Activated CD4-positive, alpha-beta T cell treated with anti-CD3 and anti-CD28 coated beads, Interleukin-10, Interleukin-2, amounts not matched to agents 100 ng/mL and 50 ng/mL, durations not matched to agents 16 hours and 8 hours (primary cell): Measurements from ENCODE around the gene DEFB116.
"Not testable (repeated sequence)": the region's sequence is repeated elsewhere in the genome, so short reads cannot be mapped to it uniquely, and the experiment has no call there.

ENCODE experiments used
- DNase-seq: peaks from one replicate; pipeline ENCODE4 v3.0.0-alpha.2; 2020

DEFB116 gene

GRCh38 chr20:31308535-31309162, at the start of gene DEFB116:
DEFB116 (minus strand) TSS chr20:31308585; CDS start chr20:31308585, 0 bp downstream.
- DNase-seq: no peak

GRCh38 chr20:31355981-31356380, 47.6 kb upstream of the DEFB116 start:
- DNase-seq: no peak

GRCh38 chr20:31341470-31341869, 33.1 kb upstream of the DEFB116 start:
- DNase-seq: no peak

- DNase-seq: no peak
Observed at GRCh38 chr20:31330893-31331292, 22.5 kb upstream of the DEFB116 start.

GRCh38 chr20:31322504-31322903, 14.1 kb upstream of the DEFB116 start:
- no peak for DNase-seq

GRCh38 chr20:31284964-31285363, 23.4 kb downstream of the DEFB116 start:
- DNase-seq: not testable (repeated sequence)

GRCh38 chr20:31278178-31278577, 30.2 kb downstream of the DEFB116 start:
- no peak for DNase-seq

GRCh38 chr20:31274441-31274840, 33.9 kb downstream of the DEFB116 start:
- no peak for DNase-seq

DNA sequence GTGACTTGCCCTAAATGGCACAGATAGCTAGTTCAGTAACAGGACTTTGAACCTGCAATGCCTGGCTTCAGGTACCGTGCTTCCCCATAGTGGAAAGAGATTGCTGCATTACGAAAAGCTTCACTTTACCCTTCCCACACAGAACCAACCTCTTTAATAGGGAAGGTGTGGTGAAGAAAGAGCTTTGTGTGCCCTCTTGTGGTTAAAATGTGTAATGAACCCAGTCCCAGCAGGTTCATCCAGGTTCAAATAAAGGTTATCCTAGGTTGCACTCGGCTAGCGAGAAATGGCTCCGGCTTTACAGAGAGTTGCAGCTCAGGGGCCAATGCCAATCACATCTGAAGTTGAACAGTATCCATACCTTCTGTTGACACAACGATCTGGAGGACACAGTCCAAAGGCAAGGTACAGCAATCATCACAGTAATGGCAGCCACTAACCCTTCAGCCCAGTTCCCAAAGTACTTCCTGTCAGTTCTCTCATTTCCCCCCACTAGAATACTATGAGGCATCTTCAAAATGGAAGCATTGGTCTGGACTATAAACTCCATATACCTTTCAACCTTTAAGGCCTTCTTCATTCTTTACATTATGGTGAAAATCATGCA, 48.0 kb downstream of the DEFB116 start:
- DNase-seq: peak; percentile 20

DNA sequence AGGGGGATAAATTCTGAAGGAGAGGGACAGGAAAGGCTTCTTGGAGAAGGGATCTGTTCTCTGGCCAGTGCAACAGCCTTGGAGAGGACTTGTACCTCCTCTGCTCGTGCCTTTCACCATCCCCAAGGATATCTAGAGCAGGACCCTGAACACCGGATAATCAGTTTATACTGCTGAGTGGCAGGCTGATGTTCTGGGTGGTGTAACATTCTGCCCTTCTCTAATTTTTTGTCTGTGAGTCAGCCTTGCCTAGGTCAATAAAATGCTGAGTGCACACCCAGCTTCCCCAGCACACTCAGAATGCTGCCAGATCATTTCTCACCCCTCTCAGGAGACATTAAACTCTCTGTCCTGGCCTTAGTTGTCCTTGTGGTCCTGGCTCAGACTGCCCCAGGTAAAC, 51.0 kb downstream of the DEFB116 start, which contains the start of gene DEFB115:
Gene DEFB115 (plus strand): TSS at position 301 of the 400 bp plus-strand sequence. CDS start 0 bp downstream, at position 301.
- DNase-seq: no peak

DNA sequence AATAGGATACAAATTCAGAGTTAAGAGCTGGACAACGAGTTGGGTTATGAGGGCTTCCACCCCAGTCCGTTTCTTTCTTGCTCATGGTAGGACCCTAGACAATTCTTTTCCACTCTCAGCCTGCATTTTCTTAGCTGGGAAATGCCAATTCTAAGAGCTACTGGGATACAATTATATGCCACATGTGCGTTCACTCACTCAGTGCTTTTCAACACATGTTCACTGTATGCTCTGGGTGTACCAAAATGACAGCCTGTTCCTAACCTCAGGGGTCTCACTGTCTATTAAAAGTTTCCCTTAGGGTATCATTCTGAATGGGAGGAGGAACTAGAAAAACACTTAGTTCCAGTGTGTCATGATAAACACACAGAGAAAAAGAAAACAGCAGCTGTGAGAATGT, 51.4 kb downstream of the DEFB116 start:
- DNase-seq: no peak
